DMS 273 treated with DMSO at 0.1 percent for 48 hours (cell line): ENCODE data around the gene ADGRG1.
"Not testable (repeated sequence)": the region's sequence is repeated elsewhere in the genome, so short reads cannot be mapped to it uniquely, and the experiment has no call there.

Experiments used
- DNase-seq: peaks from one replicate; lab custom pipeline; 2025; lab: John Stamatoyannopoulos, UW

Gene ADGRG1

GRCh38 chr16:57666353-57667047 is 38.1 kb downstream of the ADGRG1 start:
- no peak for DNase-seq

- no peak for DNase-seq
These were observed 38.7 kb downstream of the ADGRG1 start for GRCh38 chr16:57667048-57667525.

DNA sequence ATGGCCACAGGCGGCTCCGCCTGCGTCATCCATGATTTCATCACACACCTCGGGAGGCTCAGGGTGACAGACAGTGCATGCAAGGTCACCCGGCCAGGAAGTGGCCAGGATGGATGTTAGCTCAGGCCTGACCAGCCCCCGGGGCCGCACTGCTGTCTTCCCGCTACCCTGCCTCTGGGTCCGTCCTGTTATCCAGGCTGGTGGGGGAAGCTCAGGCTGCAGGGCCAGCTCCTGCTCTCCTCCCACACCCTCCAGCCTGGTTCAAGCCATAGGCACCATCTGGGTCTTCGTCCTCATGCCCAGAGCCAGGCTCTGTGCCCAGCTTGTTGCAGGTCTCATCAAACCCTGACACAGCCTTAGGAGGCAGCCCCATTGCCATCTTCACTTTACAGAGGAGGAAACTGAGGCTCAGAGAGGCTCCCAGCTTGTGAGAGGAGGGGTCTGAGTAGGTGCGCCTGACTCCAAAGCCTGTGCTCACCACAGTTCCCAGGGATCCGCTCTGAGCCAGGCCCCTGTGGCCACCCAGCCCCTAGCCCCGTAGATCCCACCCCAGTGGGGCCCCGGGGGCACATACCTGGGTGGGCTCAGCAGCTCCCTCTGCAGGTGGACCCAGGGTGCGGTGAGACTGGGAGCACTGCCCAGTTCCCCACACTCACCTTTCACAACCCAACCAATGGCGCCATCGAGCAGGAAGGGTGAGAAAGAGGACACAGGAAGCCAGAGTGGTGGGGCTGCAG is 39.3 kb downstream of the ADGRG1 start:
- DNase-seq: no peak

- no peak for DNase-seq
These were observed 39.8 kb downstream of the ADGRG1 start, which contains the start of gene ADGRG3 for GRCh38 chr16:57668263-57668571. Gene ADGRG3 (plus strand): TSS chr16:57668306. CDS start chr16:57668348, 42 bp downstream.

DNA sequence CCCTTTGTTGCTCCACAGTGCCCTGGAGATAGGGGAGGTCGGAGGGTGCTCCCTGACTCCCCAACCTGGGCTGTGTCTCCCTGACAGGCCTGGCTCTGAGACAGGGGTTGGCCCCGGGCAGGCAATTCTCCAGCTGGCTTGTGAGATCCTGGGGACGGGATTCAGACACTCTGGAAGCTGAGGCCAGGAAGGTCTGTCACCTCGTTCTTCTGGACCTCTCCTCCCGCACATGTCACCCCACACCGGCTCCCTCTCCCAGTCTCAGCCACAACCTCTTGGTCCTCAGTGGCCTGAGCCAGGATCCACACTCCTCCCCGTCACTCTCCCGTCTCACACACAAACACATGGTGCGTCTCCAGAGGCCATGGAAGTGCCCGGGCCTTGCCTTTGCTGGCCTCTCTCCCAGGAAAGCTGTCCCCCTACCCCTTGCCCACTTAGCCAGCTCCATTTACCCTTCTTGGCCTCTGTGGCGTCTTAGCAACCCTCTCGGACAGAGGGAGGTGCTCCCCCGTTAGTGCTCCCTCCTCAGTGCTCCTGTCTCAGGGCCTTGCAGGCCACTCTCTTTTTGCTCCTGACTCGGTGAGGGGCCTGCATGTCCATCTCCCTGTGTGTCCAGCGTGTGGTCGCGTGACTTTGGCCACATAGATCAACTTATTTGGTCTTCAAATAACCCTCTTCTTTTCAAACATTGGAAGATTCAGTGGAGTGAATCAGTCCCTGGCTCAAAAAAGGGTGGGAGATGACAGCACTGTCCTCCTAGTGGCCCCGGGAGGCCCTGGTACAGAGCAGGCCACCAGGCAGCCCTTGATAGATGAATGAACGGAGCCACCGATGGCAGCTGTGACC is 40.4 kb downstream of the ADGRG1 start:
- no peak for DNase-seq

- no peak for DNase-seq
These were observed 41.2 kb downstream of the ADGRG1 start for GRCh38 chr16:57669476-57670162.

DNA sequence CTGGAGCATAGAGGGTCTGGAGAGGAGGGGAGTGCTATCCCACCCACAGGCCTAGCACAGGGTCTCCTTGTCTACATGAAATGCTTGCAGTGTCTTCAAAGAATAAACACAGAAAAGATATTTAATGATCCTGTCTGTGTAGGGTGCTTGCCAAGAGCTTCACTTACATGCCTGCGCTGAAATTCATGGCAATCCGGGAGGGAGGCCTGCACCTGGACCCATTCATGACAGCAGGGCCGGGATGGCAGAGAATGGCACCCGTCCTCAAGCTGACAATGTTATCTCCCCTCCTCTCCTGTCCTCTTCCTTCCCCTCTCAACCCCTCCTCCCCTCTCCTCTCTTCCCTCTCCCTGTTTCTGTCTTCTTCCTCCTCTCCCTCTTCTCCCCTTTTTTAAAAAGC is 41.8 kb downstream of the ADGRG1 start:
- DNase-seq: no peak

- DNase-seq: not testable (repeated sequence)
These were observed 43.0 kb downstream of the ADGRG1 start for GRCh38 chr16:57671451-57671850.

GRCh38 chr16:57672416-57672815 is 44.0 kb downstream of the ADGRG1 start:
- no peak for DNase-seq

DNA sequence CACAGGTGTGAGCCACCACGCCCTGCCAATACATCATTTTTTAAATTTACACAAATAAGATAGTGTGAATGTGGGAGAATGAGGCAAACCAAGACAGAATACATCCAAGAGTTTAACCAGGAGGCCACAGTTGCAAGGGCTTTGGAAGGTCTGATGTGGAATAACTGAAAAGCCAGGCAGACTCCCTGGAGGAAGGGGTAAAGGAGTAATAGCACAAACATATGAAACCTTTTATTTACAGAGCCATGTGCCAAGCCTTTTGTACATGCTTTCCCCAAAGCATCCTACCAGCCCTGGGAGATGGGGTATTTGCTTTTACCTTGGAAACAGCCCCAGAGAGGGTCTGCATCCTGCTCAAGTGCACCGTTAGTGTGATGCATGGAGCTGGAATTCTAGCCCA is 44.4 kb downstream of the ADGRG1 start:
- no peak for DNase-seq

- DNase-seq: no peak
These were observed 47.5 kb downstream of the ADGRG1 start for GRCh38 chr16:57675741-57676551.

DNA sequence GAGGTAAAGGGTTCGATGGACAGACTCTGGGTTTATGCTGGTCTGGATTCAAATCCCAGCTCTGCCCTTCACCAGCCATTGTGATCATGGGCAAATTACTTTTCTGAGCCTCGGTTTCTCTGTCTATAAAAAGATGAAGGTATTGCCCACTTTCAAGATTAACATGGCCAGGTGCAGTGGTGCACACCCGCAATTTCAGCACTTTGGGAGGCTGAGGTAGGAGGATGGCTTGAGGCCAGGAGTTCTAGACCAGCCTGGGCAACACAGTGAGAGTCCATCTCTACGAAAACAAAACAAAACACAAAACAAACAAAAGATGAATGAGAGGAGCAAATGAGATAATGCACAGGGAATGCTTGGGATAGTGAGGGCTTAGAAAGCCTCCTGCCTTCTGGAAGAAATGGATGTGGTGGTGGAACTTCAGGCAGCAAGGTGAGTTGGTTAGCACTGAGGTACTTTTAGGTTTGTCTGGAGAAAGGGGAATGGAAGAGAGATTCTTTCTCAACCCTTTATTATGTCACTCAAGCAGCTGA is 48.2 kb downstream of the ADGRG1 start:
- DNase-seq: no peak

DNA sequence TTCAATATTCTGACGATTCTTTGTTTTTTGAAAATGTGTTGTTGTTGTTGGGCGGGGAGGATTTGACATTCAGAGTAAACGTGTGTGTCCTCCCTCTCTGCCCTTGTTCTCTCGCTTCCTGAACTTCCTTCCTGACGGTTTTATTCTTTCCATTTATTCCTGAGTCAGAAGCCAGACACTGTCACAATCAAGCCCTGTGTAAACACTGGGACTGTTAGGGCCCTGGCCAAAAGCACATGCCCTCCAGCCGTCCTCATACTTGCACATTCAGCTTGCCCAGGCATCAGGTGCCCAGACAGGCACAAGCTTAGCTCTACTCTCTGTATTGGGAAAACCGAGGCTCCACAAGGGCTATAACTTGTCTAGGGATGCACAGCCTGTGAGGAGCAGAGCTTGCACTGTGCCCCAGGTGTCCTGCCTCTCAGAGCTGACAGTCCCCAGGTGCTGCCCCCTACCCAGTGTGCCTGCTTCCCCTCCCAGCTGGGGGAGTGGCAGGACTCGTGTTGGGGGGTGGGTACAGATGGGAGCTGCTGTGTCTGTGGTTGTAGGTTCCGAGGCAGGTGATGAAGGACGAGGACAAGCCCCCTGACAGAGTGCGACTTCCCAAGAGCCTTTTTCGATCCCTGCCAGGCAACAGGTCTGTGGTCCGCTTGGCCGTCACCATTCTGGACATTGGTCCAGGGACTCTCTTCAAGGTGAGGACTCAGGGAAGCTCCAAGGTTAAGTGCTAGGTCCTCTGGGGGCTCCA is 49.4 kb downstream of the ADGRG1 start:
- no peak for DNase-seq

DNA sequence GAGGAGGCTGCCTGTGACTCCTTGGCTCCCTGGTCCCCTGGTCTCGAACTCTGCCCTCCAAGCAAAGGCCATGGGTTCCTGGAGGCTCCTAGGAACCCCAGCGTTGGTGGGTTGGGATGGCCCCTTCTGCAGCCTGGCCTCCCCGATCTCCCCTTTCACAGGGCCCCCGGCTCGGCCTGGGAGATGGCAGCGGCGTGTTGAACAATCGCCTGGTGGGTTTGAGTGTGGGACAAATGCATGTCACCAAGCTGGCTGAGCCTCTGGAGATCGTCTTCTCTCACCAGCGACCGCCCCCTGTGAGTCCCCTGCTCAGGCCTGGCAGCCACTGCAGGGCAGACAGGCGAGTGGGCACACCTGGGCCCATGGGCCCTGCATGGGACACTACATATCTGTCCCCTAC is 50.6 kb downstream of the ADGRG1 start:
- DNase-seq: no peak

GRCh38 chr16:57679767-57680482 is 51.5 kb downstream of the ADGRG1 start:
- no peak for DNase-seq

GRCh38 chr16:57680842-57681375 is 52.5 kb downstream of the ADGRG1 start:
- no peak for DNase-seq

DNA sequence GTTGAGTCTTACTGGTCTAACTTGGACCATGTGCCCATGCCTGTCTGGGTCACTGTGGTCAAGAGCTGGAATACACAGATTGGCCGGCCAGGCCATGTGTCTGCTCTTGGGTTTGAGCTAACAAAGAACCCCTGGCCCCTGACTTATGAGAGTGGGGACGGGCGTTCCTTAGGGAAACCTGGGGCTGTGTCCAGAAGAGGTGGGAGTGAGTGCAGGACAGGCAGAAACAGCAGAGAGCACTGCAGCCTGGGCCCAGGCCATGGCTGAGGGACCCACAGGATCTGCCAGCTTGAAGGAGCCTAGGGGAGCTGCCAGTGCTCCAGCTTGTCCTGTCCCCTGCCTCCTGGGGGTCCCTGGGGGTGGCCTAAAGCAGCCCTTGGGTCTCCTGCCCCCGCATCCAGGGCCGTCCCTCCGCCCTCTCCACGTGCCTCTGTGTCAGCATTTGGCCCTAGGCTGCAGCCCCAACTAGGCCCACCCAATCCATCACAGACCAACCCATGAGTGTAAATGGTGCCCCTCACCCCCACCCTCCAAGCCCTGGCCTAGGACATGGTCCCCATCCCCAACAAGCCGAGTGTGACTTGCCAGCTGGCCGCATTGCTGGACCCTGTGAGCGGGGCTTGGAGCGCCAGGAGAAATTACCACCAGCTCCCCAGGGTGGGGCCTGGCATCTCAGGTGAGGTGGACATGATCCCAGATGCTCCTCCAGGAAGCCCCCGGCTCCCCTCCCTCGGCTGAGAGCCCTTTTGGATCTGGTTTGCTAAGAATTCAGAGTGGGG is 53.7 kb downstream of the ADGRG1 start:
- DNase-seq: no peak
